Epithelial cell of proximal tubule (primary cell): ENCODE data around the gene MTF1. TPM values are rescaled to one million over a fixed set of nuclear protein-coding genes. Genes with fewer than 3 reads are reported as not detected.

Experiments used
- DNase-seq: peaks from one replicate; pipeline ENCODE4 v3.0.0-alpha.2; 2011; ENCODE audit warnings: low read depth
- H3K4me3 ChIP-seq: 2 replicates; pipeline ENCODE4 v1.5.1; 2011; ENCODE audit warnings: low read depth, mild to moderate bottlenecking, low read length
- CTCF ChIP-seq: conservative IDR thresholded peaks from 2 replicates; pipeline ENCODE4 v1.5.1; 2012; ENCODE audit warnings: low read depth, mild to moderate bottlenecking, low read length
- total RNA-seq: library from RNA; depleted of rRNA; stranded (reverse); fragments of >200 nt; gene quantifications from 2 replicates; pipeline ENCODE4 v1.2.3, GENCODE V29; 2015

The MTF1 gene
- total RNA-seq, 1 donor from 2014 or later: 0.86 TPM

GRCh38 chr1:37831109-37831508 lies 28.3 kb downstream of the MTF1 start:
- no peak overlapping the region for H3K4me3 ChIP-seq
- DNase-seq: no peak
- TF ChIP-seq CTCF: no peak

GRCh38 chr1:37828410-37829074 lies 30.9 kb downstream of the MTF1 start:
- DNase-seq: no peak
- no peak for TF ChIP-seq CTCF
- H3K4me3 ChIP-seq: no peak overlapping the region

GRCh38 chr1:37825506-37825905 lies 33.9 kb downstream of the MTF1 start:
- TF ChIP-seq CTCF: no peak
- no peak for DNase-seq
- no peak overlapping the region for H3K4me3 ChIP-seq

GRCh38 chr1:37824001-37824400 lies 35.4 kb downstream of the MTF1 start:
- DNase-seq: no peak
- no peak overlapping the region for H3K4me3 ChIP-seq
- no peak for TF ChIP-seq CTCF

GRCh38 chr1:37822906-37823815 lies 36.2 kb downstream of the MTF1 start:
- H3K4me3 ChIP-seq: no peak overlapping the region
- DNase-seq: no peak
- no peak for TF ChIP-seq CTCF

- no peak overlapping the region for H3K4me3 ChIP-seq
- no peak for DNase-seq
- no peak for TF ChIP-seq CTCF
Observed at GRCh38 chr1:37821481-37821880, 37.9 kb downstream of the MTF1 start.
